GM21447 (cell line): Measurements from ENCODE around the gene CCDC116.
"Not testable (repeated sequence)": the region's sequence is repeated elsewhere in the genome, so short reads cannot be mapped to it uniquely, and the experiment has no call there.

Source experiments
- ATAC-seq: cut with Tn5 transposase; IDR thresholded peaks from one replicate; pipeline ENCODE4 v1.9.1; 2021; ENCODE audit not compliant: unreplicated experiment

CCDC116 gene

GRCh38 chr22:21632237-21632895 lies at the start of gene CCDC116:
Gene CCDC116 (plus strand): TSS chr22:21632760. CDS start chr22:21633182, 422 bp downstream.
- no peak for ATAC-seq

GRCh38 chr22:21582801-21583740 lies 49.5 kb upstream of the CCDC116 start:
- ATAC-seq, result no peak

- no peak for ATAC-seq
Observed at GRCh38 chr22:21585389-21585788, 47.2 kb upstream of the CCDC116 start.

- peak; percentile 91 for ATAC-seq
Observed at GRCh38 chr22:21587803-21588611, 44.6 kb upstream of the CCDC116 start.

GRCh38 chr22:21589396-21589795 lies 43.2 kb upstream of the CCDC116 start:
- ATAC-seq, result no peak

GRCh38 chr22:21590809-21591641 lies 41.5 kb upstream of the CCDC116 start:
- ATAC-seq, result no peak

GRCh38 chr22:21591695-21592094 lies 40.9 kb upstream of the CCDC116 start:
- no peak for ATAC-seq

- no peak for ATAC-seq
Observed at GRCh38 chr22:21592422-21592821, 40.1 kb upstream of the CCDC116 start.

GRCh38 chr22:21593406-21594232 lies 38.9 kb upstream of the CCDC116 start:
- no peak for ATAC-seq

GRCh38 chr22:21594865-21595452 lies 37.6 kb upstream of the CCDC116 start:
- ATAC-seq, result no peak

GRCh38 chr22:21596356-21597135 lies 36.0 kb upstream of the CCDC116 start:
- not testable (repeated sequence) for ATAC-seq

GRCh38 chr22:21598302-21598701 lies 34.3 kb upstream of the CCDC116 start:
- no peak for ATAC-seq

- no peak for ATAC-seq
Observed at GRCh38 chr22:21599053-21599893, 33.3 kb upstream of the CCDC116 start.

- ATAC-seq, result no peak
Observed at GRCh38 chr22:21602579-21602978, 30.0 kb upstream of the CCDC116 start.

GRCh38 chr22:21603973-21604372 lies 28.6 kb upstream of the CCDC116 start:
- ATAC-seq, result no peak

- no peak for ATAC-seq
Observed at GRCh38 chr22:21605887-21606564, 26.5 kb upstream of the CCDC116 start.

GRCh38 chr22:21606775-21607174 lies 25.8 kb upstream of the CCDC116 start:
- ATAC-seq, result no peak
